ENCODE data around the gene GPR55. TPM values are rescaled to one million over a fixed set of nuclear protein-coding genes. Genes with fewer than 3 reads are reported as not detected.

GPR55 gene
- total and polyA plus RNA-seq, 7 donors = 0.01 to 0.32 (median 0.03) TPM; not detected in 4

GRCh38 chr2:230891509-230891908, 33.5 kb downstream of the GPR55 start:
- 54 to 59% (median 56%) methylated on average over 6 of the region's 6 CpGs for WGBS, 3 donors
- TF ChIP-seq, protein P1, sequence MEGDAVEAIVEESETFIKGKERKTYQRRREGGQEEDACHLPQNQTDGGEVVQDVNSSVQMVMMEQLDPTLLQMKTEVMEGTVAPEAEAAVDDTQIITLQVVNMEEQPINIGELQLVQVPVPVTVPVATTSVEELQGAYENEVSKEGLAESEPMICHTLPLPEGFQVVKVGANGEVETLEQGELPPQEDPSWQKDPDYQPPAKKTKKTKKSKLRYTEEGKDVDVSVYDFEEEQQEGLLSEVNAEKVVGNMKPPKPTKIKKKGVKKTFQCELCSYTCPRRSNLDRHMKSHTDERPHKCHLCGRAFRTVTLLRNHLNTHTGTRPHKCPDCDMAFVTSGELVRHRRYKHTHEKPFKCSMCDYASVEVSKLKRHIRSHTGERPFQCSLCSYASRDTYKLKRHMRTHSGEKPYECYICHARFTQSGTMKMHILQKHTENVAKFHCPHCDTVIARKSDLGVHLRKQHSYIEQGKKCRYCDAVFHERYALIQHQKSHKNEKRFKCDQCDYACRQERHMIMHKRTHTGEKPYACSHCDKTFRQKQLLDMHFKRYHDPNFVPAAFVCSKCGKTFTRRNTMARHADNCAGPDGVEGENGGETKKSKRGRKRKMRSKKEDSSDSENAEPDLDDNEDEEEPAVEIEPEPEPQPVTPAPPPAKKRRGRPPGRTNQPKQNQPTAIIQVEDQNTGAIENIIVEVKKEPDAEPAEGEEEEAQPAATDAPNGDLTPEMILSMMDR (IDR thresholded peaks at IDR 0.05) = no peak

DNA sequence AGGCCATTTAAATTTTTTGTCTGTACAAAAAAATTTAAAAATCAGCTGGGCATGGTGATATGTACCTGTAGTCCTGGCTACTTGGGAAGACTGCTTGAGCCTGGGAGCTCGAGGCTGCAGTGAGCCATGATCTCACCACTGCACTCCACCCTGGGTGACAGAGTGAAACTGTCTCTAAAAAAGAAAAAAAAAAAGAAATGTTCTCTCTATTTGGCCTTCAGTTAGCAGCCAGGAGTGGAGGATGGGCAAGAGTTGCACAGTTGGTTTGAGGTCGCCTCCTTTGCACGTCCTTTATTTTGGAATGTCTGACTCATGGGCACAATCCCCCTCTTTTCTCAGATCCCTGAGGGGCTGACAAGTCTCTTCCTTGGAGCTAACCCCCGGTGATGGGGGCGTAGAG, 34.0 kb downstream of the GPR55 start:
- DNase-seq (no peak), ATAC-seq (no peak)
- Histone ChIP-seq H3K9me3 (no peaks in the 10 kb centered on the region), H3K4me3 (no peak overlapping the region), H3K4me1 (no peaks in the 10 kb centered on the region), H3K27me3 (ENCODE audit: insufficient read depth in 3 of 3, low read length in 2 of 3) (peaks cover 0 to 5% (median 3%) of the 10 kb centered on the region in 3 donors), H3K36me3 (ENCODE audit: insufficient read depth in 1 of 2, low read depth in 1 of 2) (no peaks in the 10 kb centered on the region), H3K27ac (no peak overlapping the region)
- TF ChIP-seq, protein P1 (IDR thresholded peaks at IDR 0.05) = no peak
- WGBS, 3 donors = 24 to 37% (median 32%) methylated on average over 5 of the region's 5 CpGs
- intact Hi-C loops (cut with DNase I) = no loop called here

More at GRCh38 chr2:230891509-230891908, 33.5 kb downstream of the GPR55 start:
- H3K36me3 ChIP-seq (ENCODE audit: insufficient read depth in 1 of 2, low read depth in 1 of 2) = no peaks in the 10 kb centered on the region
- no peaks in the 10 kb centered on the region for H3K4me1 ChIP-seq
- intact Hi-C loops (cut with DNase I) = no loop called here
- no peak overlapping the region for H3K27ac ChIP-seq
- no peak overlapping the region for H3K4me3 ChIP-seq
- no peak for DNase-seq
- H3K27me3 ChIP-seq (ENCODE audit: insufficient read depth in 3 of 3, low read length in 2 of 3) = peaks cover 0 to 7% (median 5%) of the 10 kb centered on the region in 3 donors
- no peak for ATAC-seq
- H3K9me3 ChIP-seq = no peaks in the 10 kb centered on the region

DNA sequence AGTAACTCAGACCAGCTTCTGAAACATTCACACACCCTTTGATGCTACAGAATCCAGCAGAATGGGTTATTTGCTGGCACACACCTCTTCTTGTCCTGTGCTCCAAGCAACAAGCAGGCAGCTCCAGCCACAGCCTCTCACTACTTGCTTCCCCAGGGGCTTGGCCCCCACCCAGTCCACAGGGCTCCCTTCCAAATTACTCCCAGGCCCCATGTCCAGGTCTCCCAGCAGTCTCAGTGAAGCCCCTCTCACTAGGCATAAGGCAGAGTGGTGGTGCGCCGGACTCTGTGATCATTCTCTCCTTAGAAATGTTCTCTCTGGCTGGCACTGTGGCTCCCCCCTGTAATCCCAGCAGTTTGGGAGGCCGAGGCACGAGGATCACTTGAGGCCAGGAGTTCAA, 34.4 kb downstream of the GPR55 start:
- no peaks in the 10 kb centered on the region for H3K9me3 ChIP-seq
- H3K27ac ChIP-seq = no peak overlapping the region
- WGBS, 3 donors = 81 to 91% (median 88%) methylated on average over 4 of the region's 4 CpGs
- H3K4me1 ChIP-seq = no peaks in the 10 kb centered on the region
- ATAC-seq (no peak), DNase-seq (no peak)
- intact Hi-C loops (cut with DNase I) = no loop called here
- H3K36me3 ChIP-seq (ENCODE audit: insufficient read depth in 1 of 2, low read depth in 1 of 2) = no peaks in the 10 kb centered on the region
- TF ChIP-seq, protein P1 (IDR thresholded peaks at IDR 0.05) = no peak
- H3K27me3 ChIP-seq (ENCODE audit: insufficient read depth in 3 of 3, low read length in 2 of 3) = peaks cover 0 to 5% (median 0%) of the 10 kb centered on the region in 3 donors
- no peak overlapping the region for H3K4me3 ChIP-seq

DNA sequence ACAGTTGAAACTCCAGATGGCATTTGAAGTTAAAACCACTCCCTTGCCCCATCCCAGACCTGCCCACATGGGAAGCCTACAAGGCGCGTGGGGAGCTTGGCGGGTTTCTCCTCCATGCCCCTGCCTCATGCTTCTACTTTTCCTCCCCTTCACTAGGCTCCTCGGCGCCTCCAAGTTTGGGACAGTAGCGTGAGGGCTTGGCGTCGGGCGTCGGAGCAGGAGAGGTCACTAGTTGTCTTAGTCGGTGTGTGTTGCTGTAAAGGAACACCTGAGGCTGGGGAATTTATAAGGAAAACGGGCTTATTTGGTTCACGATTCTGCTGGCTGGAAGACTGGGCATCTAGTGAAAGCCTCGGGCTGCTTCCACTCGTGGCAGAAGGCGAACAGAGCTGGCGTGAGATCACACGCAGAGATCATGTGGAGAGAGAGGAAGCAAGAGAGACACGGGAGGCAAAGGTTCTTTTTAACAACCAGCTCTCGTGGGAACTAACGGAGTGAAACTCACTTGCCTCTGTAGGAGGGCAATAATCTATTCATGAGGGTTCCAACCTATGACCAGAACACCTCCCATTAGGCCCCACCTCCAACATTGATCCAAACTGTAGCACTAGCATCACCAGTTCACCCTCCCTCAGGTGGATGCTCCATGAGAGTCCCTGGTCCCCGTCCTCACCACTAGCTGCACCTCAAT, 35.0 kb downstream of the GPR55 start:
- Histone ChIP-seq H3K4me3 (no peak overlapping the region), H3K27me3 (ENCODE audit: insufficient read depth in 3 of 3, low read length in 2 of 3) (peaks cover 0 to 5% (median 0%) of the 10 kb centered on the region in 3 donors), H3K9me3 (no peaks in the 10 kb centered on the region), H3K4me1 (no peaks in the 10 kb centered on the region), H3K36me3 (ENCODE audit: insufficient read depth in 1 of 2, low read depth in 1 of 2) (no peaks in the 10 kb centered on the region), H3K27ac (no peak overlapping the region)
- 82 to 86% (median 84%) methylated on average over 22 of the region's 22 CpGs for WGBS, 3 donors
- DNase-seq = no peak
- TF ChIP-seq, protein P1 (IDR thresholded peaks at IDR 0.05) = no peak
- intact Hi-C loops (cut with DNase I) = no loop called here
- ATAC-seq = no peak
